Measurements from ENCODE around the gene PRKAG1.

DNA sequence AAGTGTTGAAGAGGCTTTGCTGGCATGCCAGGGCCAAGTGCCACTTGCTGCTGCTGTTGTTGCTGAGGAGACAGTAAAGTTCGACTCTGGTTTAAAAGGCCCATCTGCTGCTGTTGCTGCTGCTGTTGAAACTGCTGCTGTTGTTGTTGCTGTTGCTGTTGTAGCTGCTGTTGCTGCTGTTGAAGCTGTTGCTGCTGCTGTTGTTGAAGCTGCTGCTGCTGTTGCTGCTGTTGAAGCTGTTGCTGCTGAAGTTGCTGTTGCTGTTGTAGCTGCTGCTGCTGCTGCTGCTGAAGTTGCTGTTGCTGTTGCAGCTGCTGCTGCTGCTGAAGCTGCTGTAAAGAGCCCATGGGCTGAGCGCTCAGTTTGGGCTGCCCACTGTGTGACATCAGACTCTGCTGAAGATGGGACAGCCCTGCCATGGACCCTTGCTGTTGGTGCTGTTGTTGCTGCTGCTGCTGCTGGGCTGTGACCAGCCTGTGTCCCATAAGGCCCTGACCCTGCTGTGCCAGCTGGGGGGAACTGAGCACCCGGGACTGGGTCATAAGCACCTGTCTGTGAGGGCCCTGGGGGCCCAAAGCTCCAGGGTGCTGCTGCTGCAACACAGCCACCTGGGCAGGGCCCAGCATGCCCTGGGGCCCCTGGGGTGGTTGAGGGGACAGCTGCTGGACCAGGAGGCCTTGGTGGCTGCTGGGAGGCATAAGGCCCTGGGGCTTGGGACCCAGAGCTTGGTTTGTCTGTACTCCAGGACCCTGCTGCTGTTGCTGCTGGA lies 14.3 kb upstream of the PRKAG1 start:
- TF ChIP-seq, protein P1, sequence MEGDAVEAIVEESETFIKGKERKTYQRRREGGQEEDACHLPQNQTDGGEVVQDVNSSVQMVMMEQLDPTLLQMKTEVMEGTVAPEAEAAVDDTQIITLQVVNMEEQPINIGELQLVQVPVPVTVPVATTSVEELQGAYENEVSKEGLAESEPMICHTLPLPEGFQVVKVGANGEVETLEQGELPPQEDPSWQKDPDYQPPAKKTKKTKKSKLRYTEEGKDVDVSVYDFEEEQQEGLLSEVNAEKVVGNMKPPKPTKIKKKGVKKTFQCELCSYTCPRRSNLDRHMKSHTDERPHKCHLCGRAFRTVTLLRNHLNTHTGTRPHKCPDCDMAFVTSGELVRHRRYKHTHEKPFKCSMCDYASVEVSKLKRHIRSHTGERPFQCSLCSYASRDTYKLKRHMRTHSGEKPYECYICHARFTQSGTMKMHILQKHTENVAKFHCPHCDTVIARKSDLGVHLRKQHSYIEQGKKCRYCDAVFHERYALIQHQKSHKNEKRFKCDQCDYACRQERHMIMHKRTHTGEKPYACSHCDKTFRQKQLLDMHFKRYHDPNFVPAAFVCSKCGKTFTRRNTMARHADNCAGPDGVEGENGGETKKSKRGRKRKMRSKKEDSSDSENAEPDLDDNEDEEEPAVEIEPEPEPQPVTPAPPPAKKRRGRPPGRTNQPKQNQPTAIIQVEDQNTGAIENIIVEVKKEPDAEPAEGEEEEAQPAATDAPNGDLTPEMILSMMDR (IDR thresholded peaks at IDR 0.05): no peak
- TF ChIP-seq POLR2A (IDR thresholded peaks at IDR 0.05): no peak

Measured in body of pancreas (tissue), 4 donors.